ENCODE data around the gene ARF3. TPM values are rescaled to one million over a fixed set of nuclear protein-coding genes. Genes with fewer than 3 reads are reported as not detected.

Gene ARF3
- 46.1 TPM for polyA plus RNA-seq (ENCODE audit: insufficient read length)

DNA sequence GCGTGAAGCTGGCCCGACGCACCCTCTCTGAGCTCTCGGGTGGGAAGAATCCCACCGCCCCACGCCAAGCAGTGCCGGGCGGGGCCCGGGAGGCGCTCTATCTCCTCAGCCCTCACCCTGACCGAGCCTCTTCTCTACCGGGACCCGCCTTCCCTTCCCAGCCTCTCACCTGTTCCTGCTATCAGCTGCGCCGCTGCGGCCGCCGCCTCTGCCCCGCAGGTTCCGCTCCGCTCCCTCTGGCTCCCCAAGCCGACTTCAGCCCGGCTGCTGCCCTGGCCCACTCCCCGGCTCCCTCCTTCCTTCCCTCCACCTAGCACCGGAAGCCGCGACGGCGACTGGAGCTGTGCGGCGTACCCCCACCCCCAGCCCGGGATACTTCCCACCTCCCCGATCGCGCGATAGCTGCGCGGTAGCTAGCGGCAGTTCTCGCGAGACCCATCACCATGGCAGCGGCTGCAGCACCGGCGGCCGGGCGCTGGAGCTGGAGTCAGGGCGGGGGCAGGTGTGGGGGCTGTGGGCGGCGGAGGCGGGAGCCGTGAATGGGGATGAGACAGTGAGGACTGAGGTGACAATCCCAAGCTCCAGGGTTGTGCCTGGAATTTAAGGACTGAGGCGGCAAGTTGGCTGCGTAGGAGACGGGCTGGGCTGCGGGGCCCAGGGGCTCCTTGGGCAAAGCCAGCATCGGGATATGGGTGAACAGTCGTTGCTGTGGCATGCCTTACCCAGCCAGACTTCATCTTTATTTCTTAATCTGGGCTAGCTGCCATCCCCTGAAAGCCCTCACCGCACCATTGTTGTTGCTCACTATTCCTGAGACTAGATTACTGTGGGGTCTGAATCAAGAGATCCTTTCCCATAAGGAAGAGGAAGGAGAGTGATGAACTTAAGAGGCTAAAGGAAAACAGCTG is at the start of gene ARF3:
Gene ARF3, minus strand, starts transcription at position 347 of the 908 bp plus-strand sequence. CDS start 16,392 bp downstream, outside the sequence.
- DNase-seq: peak; percentile 95

GRCh38 chr12:49000346-49000745 is 43.1 kb upstream of the ARF3 start:
- DNase-seq: no peak

GRCh38 chr12:48999371-49000131 is 42.3 kb upstream of the ARF3 start, which contains the start of gene DDN:
TSS of gene DDN (minus strand) at chr12:48999375. CDS start at chr12:48999287, 88 bp downstream.
- DNase-seq: no peak

DNA sequence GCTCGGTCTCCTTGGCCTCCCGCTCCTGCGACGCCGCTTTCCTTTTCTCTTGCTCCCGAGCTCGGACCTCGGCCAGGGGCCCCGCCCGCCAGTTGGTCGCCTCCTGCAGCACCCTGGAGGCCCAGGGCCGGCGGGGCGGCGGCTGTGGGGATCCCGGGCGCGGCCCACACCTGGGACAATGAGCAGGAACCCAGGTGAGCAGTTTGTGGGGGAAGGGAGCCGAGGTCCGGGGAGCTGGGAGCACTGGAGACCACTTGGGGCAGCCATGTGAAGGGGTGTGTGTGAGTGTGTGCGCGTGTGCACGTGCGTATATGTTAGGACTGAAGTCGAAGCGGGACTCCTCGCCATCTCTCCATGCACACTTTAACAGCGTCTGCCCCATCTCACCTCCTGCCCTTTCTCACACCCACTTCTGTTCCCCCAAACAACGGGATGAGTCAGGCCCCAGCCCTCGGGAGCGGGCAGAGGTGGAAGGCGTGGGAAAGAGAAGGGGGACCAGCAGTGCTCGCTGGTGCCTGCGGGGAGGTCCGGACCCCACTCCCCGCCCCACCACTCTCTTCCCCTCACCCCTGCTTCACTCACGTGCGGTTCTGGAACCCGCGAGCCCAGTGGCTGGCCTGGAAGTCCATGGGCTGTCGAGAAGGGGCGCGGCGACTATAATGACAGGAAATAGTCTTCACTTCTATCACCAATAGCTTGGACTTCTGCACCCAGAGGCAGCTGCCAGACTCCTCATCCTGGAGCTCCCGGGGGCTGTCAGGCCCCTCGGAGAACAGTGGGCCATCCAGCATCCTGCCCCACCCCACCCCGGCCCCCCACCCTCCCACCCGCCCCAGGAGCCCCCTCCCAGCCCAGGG is 41.4 kb upstream of the ARF3 start:
- DNase-seq: no peak

GRCh38 chr12:48997719-48998496 is 40.6 kb upstream of the ARF3 start:
- no peak for DNase-seq

DNA sequence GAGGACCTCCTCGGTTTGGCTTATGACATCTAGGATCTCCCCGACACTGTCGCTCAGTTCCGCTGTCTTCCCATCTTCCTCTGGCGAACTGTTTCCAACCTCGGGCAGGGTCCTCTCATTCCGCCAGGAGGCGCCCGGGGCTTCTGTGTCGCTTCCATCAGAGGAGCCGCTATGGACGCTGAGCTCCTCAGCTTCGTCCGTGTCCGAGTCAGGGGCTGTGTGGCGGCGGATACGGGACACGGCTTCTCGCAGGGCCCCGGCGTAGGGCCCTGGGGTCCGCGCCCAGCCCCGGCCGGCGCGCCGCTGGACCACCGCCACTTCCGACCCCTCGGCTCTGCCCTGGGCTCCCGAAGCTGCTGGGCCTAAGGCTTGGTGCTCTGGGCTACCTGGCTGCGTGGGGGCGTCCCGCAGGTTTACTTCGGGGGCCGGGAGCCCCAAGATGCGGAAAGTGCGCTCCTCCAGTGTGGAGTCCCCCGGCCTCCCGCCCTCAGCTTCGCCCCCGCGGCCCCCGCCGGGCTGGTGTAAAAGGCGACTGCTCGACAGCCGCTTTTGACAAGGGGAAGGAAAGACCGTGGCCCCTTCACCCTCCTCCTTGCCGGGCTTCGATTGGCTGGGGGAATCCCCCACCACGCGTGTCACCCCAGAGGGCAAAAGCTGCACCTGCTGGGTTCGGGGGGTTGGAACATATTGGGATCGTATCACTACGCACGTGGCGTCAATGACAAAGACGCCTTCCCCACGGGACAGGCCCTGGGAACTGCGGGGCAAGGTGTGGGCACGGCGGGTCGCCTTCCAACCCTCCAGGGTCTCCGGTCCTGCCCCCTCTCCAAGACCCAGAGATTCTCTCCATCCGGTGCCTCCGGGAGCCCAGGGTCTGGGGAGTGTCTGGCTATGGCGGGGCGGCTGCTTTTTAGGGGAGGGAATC is 39.8 kb upstream of the ARF3 start:
- peak; percentile 82 for DNase-seq

GRCh38 chr12:48995086-48995879 is 38.0 kb upstream of the ARF3 start:
- DNase-seq: peak; percentile 80

- no peak for DNase-seq
Observed at GRCh38 chr12:48994224-48995085, 37.2 kb upstream of the ARF3 start.

DNA sequence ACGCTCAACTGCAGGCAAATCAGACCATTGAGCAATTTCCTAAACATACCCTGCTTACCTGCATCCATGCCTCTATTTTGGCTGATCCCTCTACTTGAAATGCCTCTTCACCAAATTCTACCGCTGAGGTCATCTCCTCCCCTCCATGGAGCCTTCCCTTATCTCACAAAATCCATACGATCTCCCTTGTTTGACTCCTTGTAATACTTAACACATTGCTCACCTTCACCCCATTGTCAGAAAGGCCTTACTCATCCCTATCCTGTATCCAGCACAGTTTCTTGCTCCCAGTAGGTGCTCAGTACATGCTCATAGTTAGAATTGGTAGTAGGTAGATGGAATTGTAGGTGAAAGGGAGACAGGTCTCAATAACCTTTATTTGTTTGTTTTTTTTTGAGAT is 36.5 kb upstream of the ARF3 start:
- no peak for DNase-seq

- DNase-seq: no peak
Observed at GRCh38 chr12:48991247-48992050, 34.2 kb upstream of the ARF3 start.

DNA sequence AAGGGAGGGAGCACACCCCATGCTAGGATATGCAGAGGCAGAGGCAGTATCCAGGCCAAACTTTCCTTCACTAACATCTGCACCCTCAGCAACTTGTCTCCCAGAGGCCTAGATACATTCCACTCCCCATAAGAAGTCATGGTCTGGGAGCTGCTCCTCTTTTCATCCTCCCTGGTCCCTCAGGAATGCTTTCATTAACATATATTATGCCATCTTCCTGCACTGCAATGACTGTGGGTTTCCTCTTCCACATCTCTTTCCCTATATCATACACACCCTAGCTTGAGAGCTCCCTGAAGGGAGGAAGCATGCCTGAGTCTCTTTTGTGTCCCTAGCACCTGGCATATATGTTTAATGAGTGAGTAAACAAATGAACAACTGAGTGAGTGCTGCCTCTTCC is 33.3 kb upstream of the ARF3 start:
- DNase-seq: no peak

- DNase-seq: no peak
Observed at GRCh38 chr12:48988030-48988649, 30.9 kb upstream of the ARF3 start.

GRCh38 chr12:48986720-48987291 is 29.5 kb upstream of the ARF3 start:
- no peak for DNase-seq

DNA sequence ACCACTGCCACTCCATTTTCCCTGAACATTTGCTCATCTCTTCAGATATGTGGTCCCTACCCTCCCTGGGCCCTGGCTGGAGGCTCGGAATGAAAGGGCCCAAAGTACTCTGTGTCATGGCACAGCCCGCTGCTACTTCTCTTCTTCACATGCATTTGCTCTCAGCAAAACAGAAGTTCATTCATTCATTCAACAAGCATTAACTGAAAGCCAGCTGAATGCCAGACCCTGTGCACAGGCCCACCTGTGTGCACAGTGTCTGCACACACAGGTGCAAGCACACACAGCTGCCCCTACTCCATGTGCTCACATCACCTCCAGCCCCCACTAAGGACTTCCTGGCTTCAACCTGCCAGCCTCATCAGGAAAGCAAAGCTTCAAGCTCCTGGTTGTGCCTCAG is 28.6 kb upstream of the ARF3 start:
- no peak for DNase-seq

DNA sequence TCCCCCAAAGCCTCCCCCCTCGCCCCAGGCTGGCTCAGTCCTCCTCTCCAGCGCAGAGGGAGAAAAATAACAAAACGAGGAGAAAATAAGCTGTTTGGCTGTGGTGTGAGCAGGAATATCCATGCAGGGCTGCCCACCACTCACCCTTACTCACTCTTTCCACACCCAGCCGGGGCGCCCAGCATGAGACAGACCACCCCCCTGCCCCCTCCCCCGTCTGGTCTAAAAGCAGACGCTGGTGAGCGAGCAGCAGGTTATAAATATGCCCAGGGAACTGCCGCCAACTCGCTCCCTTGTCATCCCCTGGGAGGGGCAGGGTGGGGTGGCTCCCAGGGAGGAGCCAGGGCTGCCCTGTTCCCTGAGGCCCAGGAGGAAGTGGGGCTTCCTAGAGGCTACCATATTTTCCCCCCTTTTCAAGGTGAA is 28.2 kb upstream of the ARF3 start:
- DNase-seq: no peak

DNA sequence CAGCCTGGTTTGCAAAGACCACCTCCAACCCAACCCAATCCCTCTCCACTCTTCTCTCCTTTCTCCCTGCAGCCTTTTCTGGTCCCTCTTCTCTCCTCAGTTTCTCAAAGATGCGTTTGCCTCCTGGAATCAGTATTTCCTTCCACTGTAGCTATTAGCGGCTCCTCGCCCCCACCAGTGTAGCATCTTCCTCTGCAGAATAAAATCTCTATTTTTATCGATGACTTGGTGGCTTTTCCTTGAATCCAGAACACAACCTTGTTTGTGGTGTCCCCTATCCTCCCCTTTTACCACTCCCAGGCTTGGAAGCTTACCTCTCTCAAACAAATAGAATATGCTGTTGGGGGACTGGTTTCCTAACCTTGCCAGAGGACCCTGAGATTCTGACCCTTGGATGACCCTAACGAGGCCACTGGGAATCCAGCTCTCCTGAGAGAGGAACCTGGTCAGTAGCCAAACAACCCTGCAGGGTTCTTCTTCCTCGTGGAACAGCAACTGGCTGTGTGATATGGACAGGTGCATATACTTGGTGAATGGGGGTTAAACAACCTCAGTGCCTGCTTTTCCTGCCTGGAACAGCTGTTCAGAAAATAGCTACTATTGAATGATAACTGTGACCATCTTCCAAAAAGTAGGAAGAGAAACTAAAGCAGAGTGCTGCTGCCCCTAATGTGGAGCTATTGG is 25.3 kb upstream of the ARF3 start:
- DNase-seq: no peak
